BE2C (cell line): ENCODE data around the gene LRRC14B.

Experiments used
- DNase-seq: peaks from one replicate; pipeline ENCODE4 v3.0.0-alpha.2; 2020
- H3K27me3 ChIP-seq: fragments of 250-450 bp; sonication (Bioruptor Pico); 2 replicates; pipeline ENCODE4 v1.5.1; 2020; ENCODE audit warnings: mild to moderate bottlenecking
- H3K36me3 ChIP-seq: fragments of 250-450 bp; sonication (Bioruptor Pico); 2 replicates; pipeline ENCODE4 v1.5.1; 2020; ENCODE audit warnings: mild to moderate bottlenecking
- H3K4me1 ChIP-seq: fragments of 250-450 bp; sonication (Bioruptor Pico); 2 replicates; pipeline ENCODE4 v1.5.1; 2020
- H3K4me3 ChIP-seq: 2 replicates; pipeline ENCODE4 v1.5.1; 2011; ENCODE audit warnings: low read depth, low read length
- H3K9me3 ChIP-seq: fragments of 250-450 bp; sonication (Bioruptor Pico); 2 replicates; pipeline ENCODE4 v1.5.1; 2020
- TF ChIP-seq, protein P1 (sequence below): IDR thresholded peaks from 2 replicates; pipeline ENCODE4 v1.5.1; 2012; ENCODE audit warnings: mild to moderate bottlenecking, low read depth, low read length

The LRRC14B gene

DNA sequence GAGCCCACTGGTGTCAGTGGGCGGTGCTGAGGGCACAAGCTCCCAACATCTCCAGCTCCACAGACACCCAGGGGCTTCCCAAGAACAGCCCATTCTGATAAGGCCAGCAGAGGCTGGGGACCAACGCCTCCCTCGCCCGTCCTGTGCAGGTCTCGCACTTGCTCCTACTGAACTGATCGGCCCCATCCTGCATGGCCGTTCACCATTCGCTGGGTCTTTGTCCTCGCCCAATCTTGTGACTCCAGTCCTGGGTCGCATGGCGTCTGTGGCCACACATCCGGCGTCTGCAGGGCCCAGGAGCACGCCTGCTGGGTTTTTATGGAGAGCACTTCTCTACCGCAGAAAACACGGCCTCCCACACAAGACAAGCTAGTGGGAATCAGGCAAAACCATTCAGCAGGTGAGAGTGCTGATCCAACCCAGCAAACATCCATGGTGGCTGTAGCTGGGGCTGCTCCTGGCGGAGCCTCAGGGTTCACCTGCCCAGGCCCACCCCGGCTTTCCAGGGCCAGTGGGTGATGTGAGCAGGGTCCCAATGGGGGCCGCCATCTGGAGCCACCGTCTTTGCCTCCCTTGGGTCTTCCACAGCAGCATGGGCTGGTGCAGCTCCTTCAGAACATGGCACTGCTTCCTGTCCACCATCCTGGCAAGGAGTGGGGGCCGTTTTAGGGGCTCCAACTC lies 7.4 kb downstream of the LRRC14B start:
- no peaks in the 10 kb centered on the region; the same call in 1 of the 2 replicates for H3K36me3 ChIP-seq
- no peaks in the 10 kb centered on the region for H3K9me3 ChIP-seq
- H3K4me3 ChIP-seq = no peak overlapping the region
- no peak for DNase-seq
- H3K27me3 ChIP-seq = no peaks in the 10 kb centered on the region
- no peaks in the 10 kb centered on the region for H3K4me1 ChIP-seq
- TF ChIP-seq, protein P1, sequence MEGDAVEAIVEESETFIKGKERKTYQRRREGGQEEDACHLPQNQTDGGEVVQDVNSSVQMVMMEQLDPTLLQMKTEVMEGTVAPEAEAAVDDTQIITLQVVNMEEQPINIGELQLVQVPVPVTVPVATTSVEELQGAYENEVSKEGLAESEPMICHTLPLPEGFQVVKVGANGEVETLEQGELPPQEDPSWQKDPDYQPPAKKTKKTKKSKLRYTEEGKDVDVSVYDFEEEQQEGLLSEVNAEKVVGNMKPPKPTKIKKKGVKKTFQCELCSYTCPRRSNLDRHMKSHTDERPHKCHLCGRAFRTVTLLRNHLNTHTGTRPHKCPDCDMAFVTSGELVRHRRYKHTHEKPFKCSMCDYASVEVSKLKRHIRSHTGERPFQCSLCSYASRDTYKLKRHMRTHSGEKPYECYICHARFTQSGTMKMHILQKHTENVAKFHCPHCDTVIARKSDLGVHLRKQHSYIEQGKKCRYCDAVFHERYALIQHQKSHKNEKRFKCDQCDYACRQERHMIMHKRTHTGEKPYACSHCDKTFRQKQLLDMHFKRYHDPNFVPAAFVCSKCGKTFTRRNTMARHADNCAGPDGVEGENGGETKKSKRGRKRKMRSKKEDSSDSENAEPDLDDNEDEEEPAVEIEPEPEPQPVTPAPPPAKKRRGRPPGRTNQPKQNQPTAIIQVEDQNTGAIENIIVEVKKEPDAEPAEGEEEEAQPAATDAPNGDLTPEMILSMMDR = no peak

DNA sequence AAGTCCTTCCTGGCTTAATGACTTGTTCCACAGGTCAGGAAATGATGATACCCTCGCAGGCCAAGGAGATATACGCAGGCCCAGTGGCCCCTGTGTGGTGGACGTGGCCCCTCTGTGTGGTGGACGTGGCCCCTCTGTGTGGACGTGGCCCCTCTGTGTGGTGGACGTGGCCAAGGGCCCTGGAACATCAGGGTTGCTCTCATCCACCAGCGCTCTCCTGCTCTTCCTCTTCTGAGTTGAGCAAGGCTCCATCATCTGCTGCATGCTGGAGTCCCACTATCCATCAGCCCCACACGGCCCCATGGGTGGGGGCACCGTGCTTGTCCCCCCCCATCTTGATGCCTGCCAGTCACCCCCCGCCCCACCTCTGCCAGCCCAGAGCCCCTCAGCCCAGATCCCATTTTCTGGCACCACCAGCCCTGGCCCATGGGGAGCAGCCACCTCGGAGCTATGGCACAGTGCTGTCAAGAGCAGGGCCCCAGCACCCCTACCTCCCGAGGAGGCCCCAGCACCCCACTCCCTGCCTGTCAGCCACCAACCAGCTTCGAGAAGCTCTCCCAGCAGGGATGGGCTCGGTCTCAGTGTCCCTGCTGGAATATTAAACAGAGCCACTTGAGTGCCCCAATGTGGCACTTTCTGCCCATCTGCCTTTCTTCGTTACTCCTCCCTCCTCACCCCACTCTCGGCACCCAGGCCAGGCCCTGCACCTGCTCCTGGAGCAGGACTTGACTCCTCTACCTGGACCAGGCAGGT lies 8.1 kb downstream of the LRRC14B start:
- Histone ChIP-seq H3K36me3 (peaks cover 7% of the 10 kb centered on the region), H3K4me1 (no peaks in the 10 kb centered on the region), H3K4me3 (no peak overlapping the region), H3K9me3 (no peaks in the 10 kb centered on the region), H3K27me3 (no peaks in the 10 kb centered on the region)
- TF ChIP-seq, protein P1 = no peak
- DNase-seq = no peak

DNA sequence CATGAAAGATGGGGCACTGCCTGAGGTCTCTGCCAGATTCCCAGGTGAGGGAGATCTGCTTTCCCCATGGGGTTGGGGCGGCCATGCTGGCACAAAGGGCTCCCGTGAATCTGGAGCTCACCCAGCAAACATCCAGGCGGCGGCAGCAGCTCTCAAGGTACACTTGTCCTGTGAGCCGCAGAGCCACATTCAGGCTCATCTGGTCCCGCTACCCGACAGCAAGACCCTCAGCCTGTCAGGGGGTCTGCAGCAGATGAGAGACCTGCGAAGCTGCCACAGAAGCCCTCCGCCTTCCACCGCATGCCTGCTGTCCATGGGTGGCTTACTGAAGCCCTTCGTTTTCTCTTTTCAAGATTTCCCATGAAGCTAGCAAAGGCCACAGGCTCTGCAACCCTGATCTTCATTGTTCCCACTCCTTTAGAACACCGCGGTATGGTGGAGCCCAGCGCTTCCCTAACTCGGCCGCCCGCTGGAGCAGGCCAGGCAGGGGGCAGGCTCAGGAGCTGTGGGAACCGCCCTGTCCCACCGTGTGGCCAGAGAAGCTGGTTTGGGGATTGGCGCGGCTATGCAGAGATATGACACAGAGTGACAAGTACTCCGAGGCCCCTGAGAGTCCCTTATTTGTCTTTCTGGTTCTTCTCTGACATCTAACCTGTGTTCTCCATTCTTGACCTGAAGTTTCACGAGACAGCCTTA lies 8.8 kb downstream of the LRRC14B start:
- H3K9me3 ChIP-seq = no peaks in the 10 kb centered on the region
- DNase-seq = no peak
- no peaks in the 10 kb centered on the region for H3K4me1 ChIP-seq
- TF ChIP-seq, protein P1 = no peak
- peaks cover 14% of the 10 kb centered on the region for H3K36me3 ChIP-seq
- no peaks in the 10 kb centered on the region for H3K27me3 ChIP-seq
- H3K4me3 ChIP-seq = no peak overlapping the region

DNA sequence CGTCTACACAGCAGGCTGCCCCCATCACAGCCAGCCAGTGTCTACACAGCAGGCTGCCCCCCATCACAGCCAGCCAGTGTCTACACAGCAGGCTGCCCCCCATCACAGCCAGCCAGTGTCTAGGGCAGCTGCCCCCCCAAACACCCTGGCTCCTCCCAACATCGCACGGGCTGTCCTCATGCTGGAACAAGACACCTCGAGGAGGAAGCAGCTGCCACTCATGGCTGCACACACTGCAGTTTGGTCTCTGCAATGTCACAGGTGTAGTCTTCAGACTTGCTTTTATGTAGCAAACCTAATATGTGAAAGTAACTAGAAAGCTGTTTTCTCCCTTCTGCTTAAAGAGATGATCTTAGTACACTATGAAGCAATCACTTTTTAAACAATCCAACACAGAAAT lies 9.7 kb downstream of the LRRC14B start:
- Histone ChIP-seq H3K4me1 (no peaks in the 10 kb centered on the region), H3K4me3 (no peak overlapping the region), H3K9me3 (no peaks in the 10 kb centered on the region), H3K27me3 (no peaks in the 10 kb centered on the region), H3K36me3 (peaks cover 20% of the 10 kb centered on the region)
- TF ChIP-seq, protein P1 = no peak
- DNase-seq = no peak

DNA sequence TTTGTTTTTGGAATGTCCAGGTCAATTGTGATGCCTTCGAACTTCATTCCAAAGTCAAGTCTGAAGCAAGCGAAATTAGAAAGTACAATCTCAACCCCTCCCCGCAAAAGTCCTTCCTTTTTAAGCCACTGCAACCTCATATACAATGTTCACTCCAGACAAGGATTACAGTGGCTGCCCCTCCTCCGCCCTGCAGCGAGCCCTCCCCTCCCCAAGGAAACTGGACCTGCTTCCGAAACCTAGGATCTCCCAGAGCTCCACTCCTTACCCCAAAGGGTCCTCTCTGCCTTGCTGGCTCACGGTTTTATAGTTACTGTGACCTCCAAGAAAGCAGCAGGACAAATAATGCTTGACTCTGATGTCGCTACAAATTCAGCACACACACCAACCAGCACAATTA lies 10.4 kb downstream of the LRRC14B start:
- H3K4me1 ChIP-seq = no peaks in the 10 kb centered on the region
- H3K36me3 ChIP-seq = peaks cover 23% of the 10 kb centered on the region
- H3K4me3 ChIP-seq = no peak overlapping the region
- no peak for DNase-seq
- TF ChIP-seq, protein P1 = no peak
- no peaks in the 10 kb centered on the region for H3K9me3 ChIP-seq
- no peaks in the 10 kb centered on the region for H3K27me3 ChIP-seq
